A673 (cell line): ENCODE results near the gene MEGF6. TPM values are rescaled to one million over a fixed set of nuclear protein-coding genes. Genes with fewer than 3 reads are reported as not detected.

Experiments
- BruUV-seq: library from RNA; stranded (reverse); fragments of 400-500 nt; replicated peaks from 2 replicates; lab custom pipeline; 2021; lab: Mats Ljungman, UMichigan
- CTCF ChIA-PET: fragments of 300-600 bp; sonication (Branson Sonifier 250); formaldehyde crosslinking; loops from one replicate; lab custom pipeline; 2022; ENCODE audit warnings: antibody characterized with exemption; lab: Charles Lee
- POLR2A ChIA-PET: fragments of 300-600 bp; sonication (Branson Sonifier 250); formaldehyde crosslinking; loops from one replicate; lab custom pipeline; 2022; ENCODE audit warnings: antibody characterized with exemption; ENCODE audit not compliant: low non-redundant PET; lab: Charles Lee
- DNase-seq: peaks from one replicate; pipeline ENCODE4 v3.0.0-alpha.2; 2015; ENCODE audit warnings: low spot score
- H3K27ac ChIP-seq: fragments of 200-600 bp; sonication (generic); 2 replicates; pipeline ENCODE4 v1.5.1; 2016; ENCODE audit warnings: mixed run types, low read depth, mild to moderate bottlenecking, mixed read lengths, antibody characterized with exemption, low read length; ENCODE audit not compliant: poor library complexity, severe bottlenecking
- H3K27me3 ChIP-seq: fragments of 200-600 bp; sonication (generic); replicated peaks from 2 replicates; pipeline ENCODE4 v1.6.1; 2017; ENCODE audit warnings: mixed run types, low read depth, mild to moderate bottlenecking, mixed read lengths, antibody characterized with exemption, low read length; ENCODE audit not compliant: insufficient read depth, poor library complexity
- H3K36me3 ChIP-seq: fragments of 200-600 bp; sonication (generic); 2 replicates; pipeline ENCODE4 v1.6.1; 2016; ENCODE audit warnings: mixed run types, mild to moderate bottlenecking, mixed read lengths, antibody characterized with exemption, low read length; ENCODE audit not compliant: insufficient read depth, poor library complexity, severe bottlenecking
- H3K4me1 ChIP-seq: fragments of 200-600 bp; sonication (generic); 2 replicates; pipeline ENCODE4 v1.6.1; 2017; ENCODE audit warnings: mixed run types, mild to moderate bottlenecking, mixed read lengths, antibody characterized with exemption, low read length; ENCODE audit not compliant: insufficient read depth, poor library complexity, severe bottlenecking
- H3K4me3 ChIP-seq: fragments of 200-600 bp; sonication (generic); 2 replicates; pipeline ENCODE4 v1.5.1; 2016; ENCODE audit warnings: low read depth, mixed run types, mild to moderate bottlenecking, mixed read lengths, low read length; ENCODE audit not compliant: poor library complexity, severe bottlenecking
- H3K9me3 ChIP-seq: fragments of 200-600 bp; sonication (generic); 2 replicates; pipeline ENCODE4 v1.6.1; 2016; ENCODE audit warnings: mixed run types, low read depth, mild to moderate bottlenecking, mixed read lengths, antibody characterized with exemption, low read length; ENCODE audit not compliant: poor library complexity, severe bottlenecking
- EZH2 ChIP-seq: fragments of 200-600 bp; sonication (generic); IDR thresholded peaks from 2 replicates; pipeline ENCODE4 v1.6.1; 2017; ENCODE audit warnings: borderline replicate concordance, low read depth, mild to moderate bottlenecking, mixed read lengths, antibody characterized with exemption, low read length; ENCODE audit not compliant: poor library complexity, severe bottlenecking
- intact Hi-C: fragments of 100-400 bp; cut with micrococcal nuclease; formaldehyde crosslinking; loops from one replicate; pipeline ENCODE4 v1.10.0; 2022; ENCODE audit not compliant: unreplicated experiment
- total RNA-seq: library from RNA; stranded (reverse); gene quantifications from 2 replicates; pipeline ENCODE4 v1.2.3, GENCODE V29; 2021
- TF ChIP-seq, protein P1 (sequence below): fragments of 300-800, 200-600 bp; sonication (generic); conservative IDR thresholded peaks from 2 replicates; pipeline ENCODE4 v1.5.1; 2017; ENCODE audit warnings: low read depth, mild to moderate bottlenecking, antibody characterized with exemption, low read length, moderate library complexity, mixed read lengths

MEGF6 gene
- total RNA-seq, 1 experiment from 2014 or later, result 2.8 TPM

DNA sequence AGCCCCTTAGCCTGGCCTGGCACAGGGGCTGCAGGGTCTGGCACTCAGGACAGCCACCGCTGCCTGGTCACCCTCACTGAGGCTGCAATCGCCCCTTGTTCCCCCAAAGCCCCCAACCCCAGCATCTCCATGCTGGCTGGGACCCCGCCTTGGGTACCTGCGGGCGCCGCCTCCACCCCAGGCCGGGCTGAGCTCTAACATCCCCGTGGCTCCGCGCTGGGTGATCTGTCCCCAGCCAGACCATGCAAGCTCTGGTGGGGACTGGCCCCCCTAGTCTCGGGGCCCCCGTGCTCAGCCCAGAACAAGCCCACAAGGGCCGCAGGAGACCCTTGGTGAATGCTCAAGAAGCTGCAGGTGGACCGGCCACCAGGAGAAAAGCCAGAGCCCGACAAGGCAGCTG, 62.4 kb downstream of the MEGF6 start:
- Histone ChIP-seq H3K27ac (no peak overlapping the region), H3K4me3 (no peak overlapping the region), H3K36me3 (no peaks in the 10 kb centered on the region), H3K27me3 (no peaks in the 10 kb centered on the region), H3K4me1 (no peaks in the 10 kb centered on the region), H3K9me3 (no peaks in the 10 kb centered on the region)
- ChIA-PET CTCF (no interaction called here), POLR2A (no interaction called here)
- no peak for TF ChIP-seq EZH2
- no TSS peak for BruUV-seq
- DNase-seq, result no peak
- intact Hi-C loops, result no loop called here

DNA sequence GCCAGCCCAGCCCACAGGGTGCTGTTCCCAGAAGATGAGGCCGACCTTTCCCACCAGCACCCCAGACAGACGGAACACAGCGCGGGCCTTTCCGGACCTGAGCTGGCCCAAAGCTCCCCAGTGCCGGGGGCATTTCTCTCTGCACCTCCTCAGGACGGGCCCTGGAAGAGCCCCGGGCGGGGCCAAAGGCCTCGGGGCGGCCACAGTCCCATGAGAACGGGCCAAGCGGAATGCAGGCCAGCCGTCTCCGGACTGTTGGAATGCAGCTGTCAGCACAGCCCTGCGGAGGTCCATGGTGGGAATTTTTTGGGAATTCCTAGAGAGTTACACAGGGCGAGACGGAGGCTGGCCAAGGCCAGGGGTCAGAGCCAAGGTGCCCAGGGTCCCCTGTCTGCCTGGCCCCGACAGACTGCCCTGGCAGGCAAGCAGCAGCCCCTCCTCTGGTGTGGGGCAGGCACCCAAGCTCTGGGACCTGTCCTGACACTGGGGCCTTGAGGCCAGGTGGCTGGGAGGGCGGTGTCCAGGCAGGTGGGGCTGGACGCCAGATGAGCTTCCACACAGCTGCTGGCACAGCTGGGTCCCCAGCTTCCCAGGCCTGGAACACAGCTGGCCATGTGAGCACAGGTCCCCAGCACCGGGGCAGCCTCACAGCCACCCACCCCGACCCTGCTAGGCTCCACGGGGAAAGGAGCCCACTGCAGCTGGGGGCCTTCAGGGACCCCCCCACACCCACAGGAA, 63.0 kb downstream of the MEGF6 start:
- Histone ChIP-seq H3K27ac (no peak overlapping the region), H3K36me3 (no peaks in the 10 kb centered on the region), H3K4me3 (no peak overlapping the region), H3K9me3 (no peaks in the 10 kb centered on the region), H3K4me1 (no peaks in the 10 kb centered on the region), H3K27me3 (no peaks in the 10 kb centered on the region)
- POLR2A ChIA-PET, result no interaction called here
- BruUV-seq, result no TSS peak
- CTCF ChIA-PET, result no interaction called here
- intact Hi-C loops, result no loop called here
- no peak for DNase-seq
- no peak for TF ChIP-seq EZH2
- TF ChIP-seq, protein P1, sequence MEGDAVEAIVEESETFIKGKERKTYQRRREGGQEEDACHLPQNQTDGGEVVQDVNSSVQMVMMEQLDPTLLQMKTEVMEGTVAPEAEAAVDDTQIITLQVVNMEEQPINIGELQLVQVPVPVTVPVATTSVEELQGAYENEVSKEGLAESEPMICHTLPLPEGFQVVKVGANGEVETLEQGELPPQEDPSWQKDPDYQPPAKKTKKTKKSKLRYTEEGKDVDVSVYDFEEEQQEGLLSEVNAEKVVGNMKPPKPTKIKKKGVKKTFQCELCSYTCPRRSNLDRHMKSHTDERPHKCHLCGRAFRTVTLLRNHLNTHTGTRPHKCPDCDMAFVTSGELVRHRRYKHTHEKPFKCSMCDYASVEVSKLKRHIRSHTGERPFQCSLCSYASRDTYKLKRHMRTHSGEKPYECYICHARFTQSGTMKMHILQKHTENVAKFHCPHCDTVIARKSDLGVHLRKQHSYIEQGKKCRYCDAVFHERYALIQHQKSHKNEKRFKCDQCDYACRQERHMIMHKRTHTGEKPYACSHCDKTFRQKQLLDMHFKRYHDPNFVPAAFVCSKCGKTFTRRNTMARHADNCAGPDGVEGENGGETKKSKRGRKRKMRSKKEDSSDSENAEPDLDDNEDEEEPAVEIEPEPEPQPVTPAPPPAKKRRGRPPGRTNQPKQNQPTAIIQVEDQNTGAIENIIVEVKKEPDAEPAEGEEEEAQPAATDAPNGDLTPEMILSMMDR, result no peak

DNA sequence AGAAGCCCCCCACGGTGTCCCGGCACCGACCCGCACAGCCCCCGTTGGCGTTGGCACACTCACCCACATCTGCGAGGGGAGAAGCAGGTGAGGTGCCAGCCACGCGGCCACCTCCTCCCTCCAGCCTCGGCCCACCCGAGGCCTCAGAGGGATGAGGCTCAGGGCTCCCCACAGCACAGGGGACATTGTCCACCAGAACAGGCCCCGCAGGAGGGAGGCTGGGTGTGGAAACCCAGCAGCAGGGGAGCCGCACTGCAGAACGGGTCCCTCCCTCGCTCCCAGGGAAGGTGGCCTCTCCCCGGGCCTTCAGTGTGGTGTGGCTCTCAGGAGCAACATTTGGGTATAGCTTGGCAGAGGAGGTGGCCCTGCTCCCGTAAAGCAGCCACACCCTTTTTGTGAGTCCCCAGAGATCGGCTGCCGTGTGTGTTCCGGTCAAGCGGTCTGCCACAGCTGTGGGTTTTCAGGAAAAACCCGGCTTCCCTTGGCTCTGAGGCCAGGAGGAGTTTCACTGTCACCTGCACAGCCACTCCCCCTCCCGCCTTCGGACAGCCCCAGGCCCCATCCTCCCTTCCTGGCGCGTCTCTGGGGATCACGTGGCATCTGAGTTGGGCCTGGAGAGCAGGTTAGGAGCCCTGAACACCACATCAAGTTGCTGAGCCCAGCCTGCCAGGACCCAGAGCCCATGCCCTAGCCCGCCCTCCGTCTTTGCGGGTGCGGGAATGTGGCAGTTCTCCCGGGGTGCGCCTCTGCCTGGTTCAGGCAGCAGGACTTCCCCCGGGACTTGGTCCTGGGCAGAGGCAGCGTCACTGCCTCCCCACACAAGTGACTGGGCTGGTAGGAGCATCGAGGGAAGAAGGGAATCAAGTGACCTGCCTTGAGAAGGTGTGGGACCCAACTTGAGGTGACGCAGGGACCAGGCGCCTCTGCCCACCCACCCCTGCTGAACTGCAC, 64.0 kb downstream of the MEGF6 start:
- ChIA-PET CTCF (no interaction called here), POLR2A (no interaction called here)
- H3K9me3 ChIP-seq, result no peaks in the 10 kb centered on the region
- TF ChIP-seq, protein P1, result no peak
- TF ChIP-seq EZH2, result no peak
- no TSS peak for BruUV-seq
- no peaks in the 10 kb centered on the region for H3K36me3 ChIP-seq
- no peak for DNase-seq
- no peaks in the 10 kb centered on the region for H3K27me3 ChIP-seq
- no peak overlapping the region for H3K4me3 ChIP-seq
- no peak overlapping the region for H3K27ac ChIP-seq
- intact Hi-C loops, result no loop called here
- no peaks in the 10 kb centered on the region for H3K4me1 ChIP-seq
